ENCODE data around the gene NPHP4.

Gene NPHP4

DNA sequence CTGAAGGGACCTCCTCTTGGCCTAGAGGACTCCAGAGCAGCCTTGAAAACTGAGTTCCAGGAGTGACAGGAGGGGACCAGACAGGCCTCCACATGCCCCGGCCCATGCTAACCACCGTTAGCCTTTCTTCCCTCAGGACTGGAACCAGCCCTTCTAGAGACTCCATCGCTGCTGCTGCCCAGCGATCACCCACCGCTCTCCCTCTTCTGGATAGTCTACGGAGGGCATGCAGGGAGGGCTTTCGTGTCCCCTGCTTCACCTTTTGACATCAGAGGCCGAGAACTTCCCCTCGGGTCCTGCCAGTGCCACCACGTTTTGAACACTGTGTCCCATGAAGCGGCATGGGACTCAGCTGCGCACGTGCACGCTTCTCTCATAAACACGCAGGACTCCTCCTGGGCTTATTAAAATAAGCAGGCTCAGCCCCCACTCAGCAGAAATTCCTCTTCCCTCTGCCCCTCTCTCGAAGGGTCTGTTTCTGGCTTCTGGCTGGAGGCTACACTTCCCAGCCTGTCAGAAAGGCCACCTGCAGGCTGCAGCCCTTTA is 26.6 kb downstream of the NPHP4 start:
- Mint-ChIP-seq H3K4me1 (peaks cover 4% of the 10 kb centered on the region), H3K9me3 (no peaks in the 10 kb centered on the region), H3K4me3 (no peak overlapping the region), H3K36me3 (ENCODE audit: low read depth) (peaks cover 42% of the 10 kb centered on the region), H3K27me3 (ENCODE audit: low read depth) (no peaks in the 10 kb centered on the region), H3K27ac (no peak overlapping the region)
- TF ChIP-seq, protein P1, sequence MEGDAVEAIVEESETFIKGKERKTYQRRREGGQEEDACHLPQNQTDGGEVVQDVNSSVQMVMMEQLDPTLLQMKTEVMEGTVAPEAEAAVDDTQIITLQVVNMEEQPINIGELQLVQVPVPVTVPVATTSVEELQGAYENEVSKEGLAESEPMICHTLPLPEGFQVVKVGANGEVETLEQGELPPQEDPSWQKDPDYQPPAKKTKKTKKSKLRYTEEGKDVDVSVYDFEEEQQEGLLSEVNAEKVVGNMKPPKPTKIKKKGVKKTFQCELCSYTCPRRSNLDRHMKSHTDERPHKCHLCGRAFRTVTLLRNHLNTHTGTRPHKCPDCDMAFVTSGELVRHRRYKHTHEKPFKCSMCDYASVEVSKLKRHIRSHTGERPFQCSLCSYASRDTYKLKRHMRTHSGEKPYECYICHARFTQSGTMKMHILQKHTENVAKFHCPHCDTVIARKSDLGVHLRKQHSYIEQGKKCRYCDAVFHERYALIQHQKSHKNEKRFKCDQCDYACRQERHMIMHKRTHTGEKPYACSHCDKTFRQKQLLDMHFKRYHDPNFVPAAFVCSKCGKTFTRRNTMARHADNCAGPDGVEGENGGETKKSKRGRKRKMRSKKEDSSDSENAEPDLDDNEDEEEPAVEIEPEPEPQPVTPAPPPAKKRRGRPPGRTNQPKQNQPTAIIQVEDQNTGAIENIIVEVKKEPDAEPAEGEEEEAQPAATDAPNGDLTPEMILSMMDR (IDR thresholded peaks at IDR 0.05; ENCODE audit: unreplicated experiment in 3 of 3): no peak

GRCh38 chr1:5962265-5963105 is 29.7 kb downstream of the NPHP4 start:
- TF ChIP-seq, protein P1 (IDR thresholded peaks at IDR 0.05; ENCODE audit: unreplicated experiment in 3 of 3): no peak
- peaks cover 4% of the 10 kb centered on the region for H3K4me1 Mint-ChIP-seq
- no peaks in the 10 kb centered on the region for H3K27me3 Mint-ChIP-seq (ENCODE audit: low read depth)

DNA sequence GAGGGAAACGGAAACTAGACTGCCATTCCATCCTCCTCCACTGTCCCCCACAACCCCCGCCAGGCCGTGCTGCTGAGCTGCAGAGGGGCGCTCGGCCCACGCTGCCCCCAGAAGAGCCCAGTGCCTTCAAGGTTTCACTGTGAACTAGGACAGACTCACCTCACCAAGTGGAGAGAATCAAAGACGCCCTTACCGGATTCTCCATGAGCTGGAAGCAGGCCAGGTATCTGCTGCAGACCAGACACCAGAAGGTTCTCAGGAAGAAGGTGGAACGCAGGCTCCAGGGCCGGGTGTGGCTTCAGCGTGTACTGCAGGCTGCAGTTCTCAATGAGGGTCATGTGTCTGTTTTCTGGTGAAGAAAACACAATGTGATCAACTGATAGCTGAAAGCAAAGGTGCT is 30.6 kb downstream of the NPHP4 start:
- H3K4me1 Mint-ChIP-seq: no peaks in the 10 kb centered on the region
- peaks cover 46% of the 10 kb centered on the region for H3K36me3 Mint-ChIP-seq (ENCODE audit: low read depth)
- TF ChIP-seq, protein P1 (IDR thresholded peaks at IDR 0.05; ENCODE audit: unreplicated experiment in 3 of 3): no peak
- H3K4me3 Mint-ChIP-seq: no peak overlapping the region
- no peaks in the 10 kb centered on the region for H3K27me3 Mint-ChIP-seq (ENCODE audit: low read depth)
- no peaks in the 10 kb centered on the region for H3K9me3 Mint-ChIP-seq
- no peak overlapping the region for H3K27ac Mint-ChIP-seq

More at GRCh38 chr1:5962265-5963105, 29.7 kb downstream of the NPHP4 start:
- Mint-ChIP-seq H3K9me3 (no peaks in the 10 kb centered on the region), H3K36me3 (ENCODE audit: low read depth) (peaks cover 44% of the 10 kb centered on the region), H3K4me3 (no peak overlapping the region), H3K27ac (no peak overlapping the region)

GRCh38 chr1:5960336-5960735 is 31.9 kb downstream of the NPHP4 start:
- no peaks in the 10 kb centered on the region for H3K4me1 Mint-ChIP-seq
- H3K27ac Mint-ChIP-seq: no peak overlapping the region
- no peak overlapping the region for H3K4me3 Mint-ChIP-seq
- H3K27me3 Mint-ChIP-seq (ENCODE audit: low read depth): no peaks in the 10 kb centered on the region
- H3K9me3 Mint-ChIP-seq: no peaks in the 10 kb centered on the region
- peaks cover 39% of the 10 kb centered on the region for H3K36me3 Mint-ChIP-seq (ENCODE audit: low read depth)
- TF ChIP-seq, protein P1 (IDR thresholded peaks at IDR 0.05; ENCODE audit: unreplicated experiment in 3 of 3): no peak

DNA sequence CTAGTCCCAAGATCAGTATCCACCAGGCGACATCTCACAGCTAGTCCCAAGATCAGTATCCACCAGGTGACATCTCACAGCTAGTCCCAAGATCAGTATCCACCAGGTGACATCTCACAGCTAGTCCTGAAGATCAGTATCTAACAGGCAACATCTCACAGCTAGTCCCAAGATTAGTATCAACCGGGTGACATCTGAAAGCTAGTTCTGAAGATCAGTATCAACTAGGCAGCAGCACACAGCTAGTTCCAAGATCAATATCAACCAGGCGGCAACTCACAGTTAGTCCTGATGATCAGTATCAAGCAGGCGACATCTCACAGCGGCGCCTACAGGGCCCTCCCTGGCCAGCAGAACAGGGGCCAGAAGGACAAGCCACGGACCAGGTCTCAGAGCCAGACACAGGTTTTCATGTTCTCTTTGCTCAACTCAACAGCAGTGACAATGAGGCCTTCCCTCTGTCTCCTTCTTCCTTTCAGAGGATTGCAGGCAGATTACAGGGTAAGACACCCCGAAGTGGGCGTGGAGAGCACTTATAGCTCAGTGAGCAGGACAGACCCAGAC is 32.5 kb downstream of the NPHP4 start:
- TF ChIP-seq, protein P1 (IDR thresholded peaks at IDR 0.05; ENCODE audit: unreplicated experiment in 3 of 3): no peak
- Mint-ChIP-seq H3K4me1 (no peaks in the 10 kb centered on the region), H3K27me3 (ENCODE audit: low read depth) (no peaks in the 10 kb centered on the region), H3K4me3 (no peak overlapping the region), H3K27ac (no peak overlapping the region), H3K9me3 (no peaks in the 10 kb centered on the region), H3K36me3 (ENCODE audit: low read depth) (peaks cover 45% of the 10 kb centered on the region)

All from nephron (organoid).